NOMO-1 treated with DMSO at 0.1 percent for 48 hours (cell line): ENCODE results near the gene NCKAP5.
"Not testable (repeated sequence)": the region's sequence is repeated elsewhere in the genome, so short reads cannot be mapped to it uniquely, and the experiment has no call there.

Experiments used
- DNase-seq: peaks from one replicate; lab custom pipeline; 2025; ENCODE audit not compliant: unreplicated experiment; lab: John Stamatoyannopoulos, UW

The NCKAP5 gene

GRCh38 chr2:132860220-132860619, 708.0 kb downstream of the NCKAP5 start:
- DNase-seq = no peak

GRCh38 chr2:132859590-132859989, 708.7 kb downstream of the NCKAP5 start:
- DNase-seq = no peak

GRCh38 chr2:132857319-132857718, 710.9 kb downstream of the NCKAP5 start:
- no peak for DNase-seq

- DNase-seq = no peak
These were observed 717.6 kb downstream of the NCKAP5 start for GRCh38 chr2:132850688-132851087.

- no peak for DNase-seq
These were observed 719.1 kb downstream of the NCKAP5 start for GRCh38 chr2:132849118-132849517.

GRCh38 chr2:132845339-132845738, 722.9 kb downstream of the NCKAP5 start:
- DNase-seq = no peak

GRCh38 chr2:132844585-132844984, 723.7 kb downstream of the NCKAP5 start:
- DNase-seq = no peak

GRCh38 chr2:132837769-132838168, 730.5 kb downstream of the NCKAP5 start:
- DNase-seq = no peak

- no peak for DNase-seq
These were observed 737.9 kb downstream of the NCKAP5 start for GRCh38 chr2:132830321-132830827.

- DNase-seq = no peak
These were observed 742.7 kb downstream of the NCKAP5 start for GRCh38 chr2:132825601-132826000.

- DNase-seq = no peak
These were observed 743.5 kb downstream of the NCKAP5 start for GRCh38 chr2:132824716-132825115.

- DNase-seq = no peak
These were observed 752.0 kb downstream of the NCKAP5 start for GRCh38 chr2:132816234-132816633.

GRCh38 chr2:132815516-132815915, 752.7 kb downstream of the NCKAP5 start:
- no peak for DNase-seq

GRCh38 chr2:132814651-132815050, 753.6 kb downstream of the NCKAP5 start:
- DNase-seq = no peak

GRCh38 chr2:132813422-132813821, 754.8 kb downstream of the NCKAP5 start:
- DNase-seq = no peak

- DNase-seq = no peak
These were observed 756.9 kb downstream of the NCKAP5 start for GRCh38 chr2:132811148-132811915.

GRCh38 chr2:132809962-132810361, 758.3 kb downstream of the NCKAP5 start:
- not testable (repeated sequence) for DNase-seq

GRCh38 chr2:132804051-132804450, 764.2 kb downstream of the NCKAP5 start:
- DNase-seq = peak; percentile 73

GRCh38 chr2:132798341-132798740, 769.9 kb downstream of the NCKAP5 start:
- no peak for DNase-seq

GRCh38 chr2:132797556-132797955, 770.7 kb downstream of the NCKAP5 start:
- no peak for DNase-seq

GRCh38 chr2:132797071-132797470, 771.2 kb downstream of the NCKAP5 start:
- no peak for DNase-seq

GRCh38 chr2:132795220-132795619, 773.0 kb downstream of the NCKAP5 start:
- DNase-seq = no peak

GRCh38 chr2:132793532-132793931, 774.7 kb downstream of the NCKAP5 start:
- no peak for DNase-seq
